GM19372 (cell line): Measurements from ENCODE around the gene CLCN7.
A peak's percentile ranks its signal among the peaks of the same experiment; 100 is the strongest.

Source experiments
- ATAC-seq: cut with Tn5 transposase; IDR thresholded peaks from one replicate; pipeline ENCODE4 v1.9.1; 2021; ENCODE audit warnings: mild to moderate bottlenecking, low read depth, moderate library complexity; ENCODE audit not compliant: unreplicated experiment

Gene CLCN7

DNA sequence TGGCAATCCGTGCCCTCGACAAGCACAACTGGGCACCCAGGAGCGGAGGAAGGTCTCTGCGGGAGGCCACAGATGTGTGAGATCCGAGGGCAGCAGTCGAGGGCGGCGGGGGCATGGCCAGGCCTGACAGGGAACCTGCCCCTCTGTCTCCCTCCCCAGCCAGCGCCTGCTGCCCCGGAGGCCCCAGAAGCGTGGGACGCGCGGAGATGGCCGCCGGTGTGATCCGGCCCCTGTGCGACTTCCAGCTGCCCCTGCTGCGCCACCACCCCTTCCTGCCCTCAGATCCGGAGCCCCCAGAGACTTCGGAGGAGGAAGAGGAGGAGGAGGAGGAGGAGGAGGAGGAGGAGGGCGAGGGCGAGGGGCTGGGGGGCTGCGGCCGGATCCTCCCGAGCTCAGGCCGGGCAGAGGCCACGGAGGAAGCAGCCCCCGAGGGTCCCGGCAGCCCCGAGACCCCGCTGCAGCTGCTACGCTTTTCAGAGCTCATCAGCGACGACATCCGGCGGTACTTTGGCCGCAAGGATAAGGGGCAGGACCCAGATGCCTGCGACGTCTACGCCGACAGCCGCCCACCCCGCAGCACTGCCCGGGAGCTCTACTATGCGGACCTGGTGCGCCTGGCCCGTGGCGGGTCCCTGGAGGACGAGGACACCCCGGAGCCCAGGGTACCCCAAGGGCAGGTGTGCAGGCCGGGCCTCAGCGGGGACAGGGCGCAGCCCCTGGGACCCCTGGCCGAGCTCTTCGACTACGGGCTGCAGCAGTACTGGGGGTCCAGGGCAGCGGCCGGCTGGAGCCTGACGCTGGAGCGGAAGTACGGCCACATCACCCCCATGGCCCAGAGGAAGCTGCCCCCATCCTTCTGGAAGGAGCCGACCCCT is 42.2 kb downstream of the CLCN7 start:
- no peak for ATAC-seq

DNA sequence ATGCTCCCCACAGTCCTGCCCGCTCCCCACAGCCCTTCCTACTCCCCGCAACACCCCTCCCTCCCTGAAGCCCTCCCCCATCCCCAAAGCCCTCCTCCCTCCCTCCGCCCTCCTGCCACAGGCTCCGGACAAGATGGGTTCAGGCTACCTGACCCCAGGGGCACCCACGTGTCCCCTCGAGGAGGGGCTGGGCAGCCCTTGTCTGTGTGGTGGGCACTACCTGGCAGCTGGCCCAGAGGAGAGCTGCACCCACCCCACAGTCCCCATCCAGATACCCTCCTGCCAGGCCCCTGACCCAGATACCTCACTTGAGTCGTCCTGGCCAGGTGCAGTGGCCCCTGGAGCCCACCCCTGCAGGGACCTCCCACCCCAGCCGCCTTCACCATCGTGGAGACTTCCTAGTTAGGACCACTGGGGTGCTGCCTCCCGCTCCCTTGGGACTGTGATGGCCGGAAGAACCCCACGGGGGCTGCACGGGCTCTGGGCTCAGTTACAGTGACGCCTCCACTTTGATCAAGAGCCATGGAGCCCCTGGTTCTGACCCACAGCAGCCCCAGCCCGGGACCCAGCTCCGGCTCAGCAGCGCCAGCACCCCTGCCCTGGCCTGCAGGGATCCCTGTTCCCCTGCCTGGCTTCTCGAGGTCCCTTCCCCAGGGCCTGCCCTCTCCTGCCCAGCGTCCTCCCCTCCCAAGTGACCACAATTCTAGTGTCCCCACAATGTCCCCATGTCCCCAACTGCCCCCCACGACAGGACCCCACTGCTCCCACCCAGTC is 43.1 kb downstream of the CLCN7 start:
- no peak for ATAC-seq

DNA sequence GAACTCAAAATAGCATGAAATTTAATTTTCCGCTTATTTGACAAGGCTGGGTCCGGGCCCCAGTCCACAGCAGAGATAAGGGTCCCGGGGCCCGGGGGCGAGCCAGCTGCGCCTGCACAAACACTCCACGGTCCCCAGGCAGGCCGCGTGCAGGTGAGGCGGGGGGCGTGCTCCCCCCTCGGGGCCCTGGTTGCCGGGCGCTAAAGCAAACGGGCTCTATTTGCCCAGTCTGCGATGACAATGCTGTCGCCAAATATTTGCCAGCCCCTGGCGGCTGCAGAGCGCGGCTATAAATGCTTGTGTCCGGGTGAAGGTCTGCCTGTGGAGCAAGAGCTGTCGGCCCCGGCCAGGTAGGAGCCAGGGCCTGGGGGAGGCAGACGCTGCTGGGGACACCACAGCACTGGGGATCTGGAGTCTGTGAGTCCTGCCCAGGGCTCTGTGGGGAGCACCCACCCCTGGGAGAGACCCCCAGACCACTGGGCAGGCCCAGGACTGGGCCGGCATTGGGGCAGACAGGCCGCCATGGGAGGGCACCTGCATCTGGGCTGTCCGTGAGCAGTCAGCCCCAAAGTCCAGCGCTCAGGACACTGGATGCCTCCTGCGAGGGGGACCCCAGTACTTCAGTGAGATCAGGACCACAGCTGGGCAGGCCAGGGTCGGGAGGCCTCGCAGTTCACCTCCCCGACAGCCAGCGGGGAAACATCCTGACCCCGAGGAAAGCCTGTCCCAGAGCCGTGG is 43.9 kb downstream of the CLCN7 start, which contains the start of gene PERCC1:
Gene PERCC1, plus strand, starts transcription at position 320 of the 738 bp plus-strand sequence. CDS start 1,516 bp downstream, outside the sequence.
- ATAC-seq = no peak

DNA sequence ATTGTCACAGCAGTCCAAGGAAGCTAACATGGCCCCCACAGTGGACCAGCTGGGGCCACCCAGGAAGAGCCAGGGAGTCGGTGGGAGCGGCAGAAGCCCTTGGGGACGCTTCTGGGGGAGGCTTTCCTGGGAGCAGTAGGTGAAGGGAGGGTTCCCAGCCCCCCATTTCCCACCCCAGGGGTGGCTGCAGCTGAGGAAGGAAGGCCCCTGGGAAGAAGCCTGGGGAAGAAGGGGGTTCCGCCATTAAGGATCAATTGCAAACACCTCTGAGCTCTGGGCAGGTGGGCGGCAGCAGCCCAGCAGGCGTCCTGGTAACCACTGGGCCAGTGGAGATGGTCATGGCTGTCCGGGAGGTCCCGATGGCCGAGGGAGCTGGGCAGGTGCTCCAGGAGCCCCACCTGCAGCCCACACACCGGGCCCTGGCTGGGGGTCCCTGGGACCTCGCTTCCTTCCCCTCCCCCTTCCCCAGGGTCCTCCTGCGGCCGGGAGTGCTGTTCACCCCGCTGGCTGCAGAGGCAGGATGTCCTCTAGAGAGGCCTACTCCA is 44.5 kb downstream of the CLCN7 start:
- no peak for ATAC-seq

DNA sequence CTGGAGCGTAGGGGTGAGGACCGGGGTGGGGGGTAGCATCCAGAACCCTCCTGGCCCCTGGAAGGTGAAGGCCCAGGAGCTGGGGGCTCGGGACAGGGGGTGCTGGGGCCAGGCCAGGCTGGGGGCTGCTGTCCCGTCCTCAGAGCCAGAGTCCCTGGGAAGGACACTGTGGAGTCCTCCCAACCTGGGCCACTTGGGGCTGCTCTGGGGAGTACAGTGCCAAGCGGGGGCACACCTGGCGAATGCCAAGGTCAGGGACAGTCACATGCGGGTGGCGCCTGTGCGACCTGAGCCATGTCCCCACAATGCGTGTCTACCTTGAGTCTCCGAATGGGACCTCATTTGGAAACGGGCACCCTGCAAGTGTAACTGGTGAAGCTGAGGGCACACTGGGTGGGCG is 45.2 kb downstream of the CLCN7 start:
- no peak for ATAC-seq

DNA sequence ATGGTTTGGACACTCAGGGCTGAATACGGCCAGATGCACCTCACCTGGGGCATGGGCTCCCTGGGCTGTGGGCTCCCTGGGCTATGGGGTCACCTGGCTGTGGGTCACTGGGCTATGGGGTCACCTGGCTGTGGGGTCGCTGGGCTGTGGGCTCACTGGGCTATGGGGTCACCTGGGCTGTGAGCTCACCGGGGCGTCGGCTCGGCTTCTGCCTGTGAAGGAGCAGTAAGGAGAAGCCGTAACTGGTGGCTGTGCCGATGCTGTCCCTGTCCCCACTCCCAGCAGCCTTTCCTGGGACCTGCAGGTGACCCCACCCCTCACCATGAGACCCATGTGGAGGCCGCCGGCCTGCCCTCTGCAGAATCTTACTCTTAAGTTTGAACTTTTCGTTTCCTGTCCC is 45.8 kb downstream of the CLCN7 start:
- no peak for ATAC-seq

DNA sequence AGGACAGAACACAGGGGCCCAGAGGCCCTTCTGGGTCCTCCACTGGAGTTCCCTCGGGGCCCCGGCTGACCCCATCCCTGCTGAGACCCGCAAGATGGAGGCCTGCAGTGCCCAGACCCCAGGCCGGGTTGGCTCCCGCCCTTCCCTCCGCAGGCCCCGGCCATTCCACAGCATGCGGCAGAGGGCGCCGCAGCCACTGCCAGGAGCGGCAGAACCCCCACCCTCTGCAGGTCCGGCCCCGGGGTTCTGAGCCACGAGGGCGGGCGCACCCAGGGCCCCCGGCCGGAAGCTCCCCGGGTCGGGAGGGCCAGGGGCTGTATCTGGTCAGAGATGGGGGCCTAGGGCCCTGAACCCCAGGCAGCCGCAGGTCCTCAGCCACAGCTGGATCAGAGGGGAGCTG is 46.3 kb downstream of the CLCN7 start:
- ATAC-seq = no peak

DNA sequence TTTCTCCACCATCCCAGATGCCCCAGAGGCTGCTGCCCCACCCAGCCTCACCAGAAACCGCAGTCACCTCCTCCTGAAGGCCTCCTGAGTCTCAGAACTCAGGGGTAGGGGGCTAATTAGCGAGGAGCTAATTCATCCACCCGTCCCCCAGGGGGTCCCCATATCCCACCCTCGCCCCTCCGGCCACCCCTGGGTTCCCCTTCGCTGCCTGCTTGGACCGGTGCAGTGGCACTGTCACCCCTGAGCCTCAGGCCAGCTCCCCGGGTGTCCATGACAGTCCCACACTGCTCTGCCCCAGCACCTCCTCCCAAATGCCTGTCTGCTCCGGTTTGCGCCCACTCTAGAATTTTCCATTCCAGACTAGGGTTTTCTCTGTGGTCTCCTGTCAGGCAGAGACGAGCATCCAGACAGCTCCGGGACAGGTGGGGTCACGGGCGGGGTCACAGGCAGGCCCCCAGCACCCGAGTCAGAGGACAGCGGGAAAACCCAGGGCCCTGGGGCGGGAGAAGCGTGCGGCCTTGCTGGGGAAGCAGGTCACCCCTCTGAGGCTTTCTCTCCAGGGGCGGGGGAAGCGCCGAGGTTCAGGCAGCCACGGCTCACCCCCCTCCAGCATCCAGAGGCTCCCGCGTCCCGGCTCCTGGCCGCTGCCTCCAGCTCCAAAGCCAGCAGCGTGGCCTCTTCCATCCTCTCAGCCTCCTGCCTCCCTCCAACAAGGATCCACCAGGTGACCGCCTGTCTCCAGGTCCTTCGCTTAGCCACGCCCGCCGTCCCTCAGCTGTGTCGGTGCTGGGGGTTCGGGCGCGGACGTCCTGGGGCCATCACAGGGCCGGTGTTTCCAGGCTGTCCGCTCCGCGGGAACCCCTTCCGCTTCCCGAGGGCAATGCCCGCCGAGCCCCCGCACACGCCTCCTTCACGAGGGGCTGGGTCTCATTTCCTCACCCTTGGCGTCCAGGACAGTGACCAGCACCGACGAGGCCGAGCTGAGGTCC is 47.1 kb downstream of the CLCN7 start:
- ATAC-seq = no peak

DNA sequence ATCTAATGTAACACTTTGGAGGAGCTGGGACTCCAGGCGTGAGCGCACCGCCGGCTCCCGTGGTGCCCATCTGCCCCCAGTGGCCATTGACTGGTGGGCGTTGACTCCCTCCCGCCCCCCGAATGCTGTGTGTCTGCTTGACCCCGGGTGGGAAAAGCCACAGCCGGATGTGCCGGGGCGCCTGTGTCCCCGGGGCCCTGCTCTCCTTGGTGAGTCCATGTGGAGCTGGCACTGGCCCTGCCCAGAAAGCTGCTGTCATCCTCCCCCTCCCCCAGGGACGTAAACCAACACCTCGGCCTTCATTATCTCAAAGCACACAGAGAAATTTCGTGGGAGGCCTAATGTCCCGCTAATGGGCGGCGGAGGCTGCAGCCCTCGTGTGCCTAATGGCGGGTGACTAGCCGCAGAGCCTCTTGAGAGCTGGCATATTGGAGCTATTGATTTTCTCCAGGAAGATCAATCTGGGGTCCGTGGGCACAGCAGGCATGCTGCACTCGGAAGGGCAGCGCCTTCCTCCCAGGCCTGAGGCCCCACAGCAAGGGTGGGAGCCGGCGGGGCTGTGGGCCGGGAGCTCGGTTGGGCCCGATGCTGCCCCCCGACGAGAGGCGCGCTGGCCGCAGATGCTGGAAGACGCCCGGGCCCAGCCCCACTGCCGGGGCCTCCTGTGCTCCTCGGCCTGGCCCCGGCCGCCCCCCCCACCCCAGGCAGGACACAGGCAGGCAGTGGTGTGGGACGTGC is 47.9 kb downstream of the CLCN7 start:
- ATAC-seq = no peak

DNA sequence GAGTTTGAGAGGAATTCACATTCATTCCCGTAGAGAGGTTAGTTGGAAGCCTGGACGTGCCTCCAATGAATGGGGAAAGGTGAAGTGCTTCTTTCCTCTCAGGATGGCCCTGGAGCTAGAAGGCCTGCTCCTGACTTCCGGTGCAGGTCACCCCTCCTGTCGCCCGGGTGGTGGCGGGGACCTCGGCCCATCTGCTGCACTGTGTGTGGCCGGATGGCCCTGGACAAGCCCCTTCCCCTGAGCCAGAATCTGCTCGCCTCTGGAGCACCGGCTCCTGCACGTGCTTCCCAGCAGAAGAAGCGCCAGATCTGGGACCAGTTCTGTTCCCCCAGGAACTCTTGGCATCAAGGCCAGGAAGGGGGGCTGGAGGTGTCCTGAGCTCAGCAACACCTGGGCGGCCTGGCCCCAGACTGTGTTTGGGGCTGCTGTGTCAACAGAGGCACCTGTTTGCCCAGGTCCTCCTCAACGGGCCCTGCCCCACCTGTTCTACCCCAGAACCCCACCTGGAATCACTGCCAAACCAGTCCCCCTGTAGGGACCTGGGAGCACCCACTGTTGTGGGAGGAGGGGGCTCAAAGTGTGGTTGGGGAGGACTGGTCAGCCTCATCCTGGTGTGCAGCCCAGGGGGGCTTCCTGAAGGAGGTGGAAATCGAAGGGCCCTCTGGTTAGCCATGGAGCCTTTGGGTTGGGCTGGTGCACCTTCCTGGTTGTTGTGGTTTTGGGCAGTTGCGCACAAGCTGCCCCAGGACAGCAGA is 49.0 kb downstream of the CLCN7 start:
- ATAC-seq = no peak

DNA sequence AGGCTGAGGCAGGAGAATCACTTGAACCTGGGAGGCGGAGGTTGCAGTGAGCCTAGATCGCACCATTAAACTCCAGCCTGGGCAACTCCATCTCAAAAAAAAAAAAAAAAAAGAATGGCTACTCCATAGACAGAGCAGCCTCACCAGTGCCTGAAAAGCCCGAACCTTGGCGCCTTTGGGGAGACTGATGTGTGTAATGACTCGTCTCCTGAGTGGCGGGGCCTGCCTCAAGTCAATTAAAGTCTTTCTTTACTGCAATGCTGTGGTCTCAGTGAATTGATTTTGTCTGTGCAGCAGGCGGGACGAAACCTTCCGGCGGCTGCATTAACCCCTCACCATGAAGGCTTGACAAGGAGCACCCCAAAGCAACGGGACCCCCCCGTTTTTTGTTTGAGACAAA is 50.8 kb downstream of the CLCN7 start:
- no peak for ATAC-seq

DNA sequence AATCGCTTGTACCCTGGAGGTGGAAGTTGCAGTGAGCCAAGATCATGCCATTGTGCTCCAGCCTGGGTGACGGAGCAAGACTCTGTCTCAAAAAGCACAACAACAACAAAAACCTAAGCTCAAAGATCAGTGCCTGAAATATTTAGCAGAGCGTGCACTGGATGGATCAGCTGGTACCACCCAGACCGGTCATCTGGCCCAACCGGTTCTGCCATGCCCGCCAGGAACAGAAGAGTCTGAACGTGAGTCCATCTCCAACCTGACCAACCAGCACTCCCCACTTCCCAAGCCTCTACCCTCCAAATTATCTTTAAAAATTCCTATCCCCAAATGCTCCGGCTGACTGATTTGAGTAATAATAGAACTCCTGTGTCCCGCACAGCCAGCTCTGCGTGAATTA is 52.8 kb downstream of the CLCN7 start:
- no peak for ATAC-seq

DNA sequence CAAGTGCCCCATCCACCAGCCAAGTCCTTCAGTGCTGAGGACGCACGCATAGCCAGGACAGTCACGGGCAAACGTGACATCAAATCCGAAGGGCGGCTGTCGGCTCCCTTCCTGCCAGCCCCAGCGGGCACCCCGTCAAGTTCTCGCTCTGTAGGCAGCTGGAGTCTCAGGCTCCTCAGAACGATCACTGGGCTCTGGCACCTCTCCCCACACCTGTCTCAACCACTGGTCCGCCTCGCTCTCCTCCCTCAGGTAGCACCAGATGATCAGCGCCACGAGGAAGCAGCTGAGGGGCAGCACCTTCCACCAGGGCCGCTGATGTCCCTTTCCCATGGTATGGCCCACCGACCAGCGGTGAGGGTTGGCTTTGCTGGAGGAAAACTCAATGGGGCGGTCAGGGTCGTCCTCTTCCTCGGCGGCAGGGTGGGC is 54.7 kb downstream of the CLCN7 start:
- ATAC-seq = no peak

DNA sequence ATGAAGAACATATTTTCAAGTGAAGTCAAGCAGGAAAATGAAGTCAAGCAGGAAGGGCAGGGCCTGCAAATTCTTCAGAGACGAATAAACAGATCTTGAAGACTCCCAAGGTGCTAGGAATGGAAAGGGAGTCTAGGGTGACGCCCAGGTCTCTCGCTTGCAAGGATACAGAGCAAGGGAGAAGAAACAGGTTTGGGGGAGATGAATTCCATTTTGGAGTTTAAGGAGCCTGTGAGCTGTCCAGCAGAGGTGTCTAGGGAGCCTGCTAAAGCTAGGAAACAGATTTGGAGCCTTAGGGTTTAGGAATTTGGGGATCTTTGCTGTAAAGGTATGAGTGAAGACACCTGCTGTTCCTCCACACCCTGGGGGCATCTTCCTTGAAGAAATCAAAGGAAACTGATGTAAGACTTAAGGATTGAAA is 58.3 kb downstream of the CLCN7 start:
- no peak for ATAC-seq

DNA sequence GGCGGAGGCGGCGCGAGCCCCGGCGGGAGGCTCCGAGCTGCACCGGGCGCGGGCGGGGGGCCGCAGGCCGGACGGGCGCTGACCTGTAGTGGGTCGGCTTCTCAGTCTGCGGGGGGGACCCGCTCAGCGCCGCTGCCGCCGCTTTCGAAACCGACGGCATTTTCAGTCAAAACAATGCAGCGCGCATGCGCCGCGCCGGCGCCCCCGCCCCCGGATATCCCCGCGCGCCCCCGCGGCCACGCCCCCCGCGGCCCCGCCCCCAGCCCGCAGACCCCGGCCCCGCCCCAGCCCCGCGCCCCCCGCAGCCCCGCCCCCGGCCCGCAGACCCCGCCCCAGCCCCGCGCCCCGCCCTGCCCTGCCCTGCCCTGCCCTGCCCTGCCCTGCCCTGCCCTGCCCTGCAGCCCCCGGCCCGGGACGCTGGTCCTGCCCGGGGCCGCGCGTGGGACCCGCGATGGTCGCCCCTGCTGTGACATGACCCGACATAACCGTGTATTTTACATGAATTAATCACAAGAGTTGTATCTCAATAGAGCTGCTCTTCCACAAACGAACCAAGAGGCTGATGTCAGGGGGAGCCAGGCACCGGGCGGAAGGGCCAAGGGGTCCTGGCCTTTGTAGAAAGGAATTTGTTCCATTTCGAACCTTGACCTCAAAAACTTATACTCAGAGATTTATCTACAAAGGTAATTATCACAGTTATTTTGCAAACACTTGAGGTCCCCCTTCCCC is 60.1 kb downstream of the CLCN7 start, which contains the start of gene UNKL:
Gene UNKL, minus strand, starts transcription at position 173 of the 729 bp plus-strand sequence. Its CDS starts 13 bp downstream, at position 160.
- ATAC-seq = peak; percentile 64

DNA sequence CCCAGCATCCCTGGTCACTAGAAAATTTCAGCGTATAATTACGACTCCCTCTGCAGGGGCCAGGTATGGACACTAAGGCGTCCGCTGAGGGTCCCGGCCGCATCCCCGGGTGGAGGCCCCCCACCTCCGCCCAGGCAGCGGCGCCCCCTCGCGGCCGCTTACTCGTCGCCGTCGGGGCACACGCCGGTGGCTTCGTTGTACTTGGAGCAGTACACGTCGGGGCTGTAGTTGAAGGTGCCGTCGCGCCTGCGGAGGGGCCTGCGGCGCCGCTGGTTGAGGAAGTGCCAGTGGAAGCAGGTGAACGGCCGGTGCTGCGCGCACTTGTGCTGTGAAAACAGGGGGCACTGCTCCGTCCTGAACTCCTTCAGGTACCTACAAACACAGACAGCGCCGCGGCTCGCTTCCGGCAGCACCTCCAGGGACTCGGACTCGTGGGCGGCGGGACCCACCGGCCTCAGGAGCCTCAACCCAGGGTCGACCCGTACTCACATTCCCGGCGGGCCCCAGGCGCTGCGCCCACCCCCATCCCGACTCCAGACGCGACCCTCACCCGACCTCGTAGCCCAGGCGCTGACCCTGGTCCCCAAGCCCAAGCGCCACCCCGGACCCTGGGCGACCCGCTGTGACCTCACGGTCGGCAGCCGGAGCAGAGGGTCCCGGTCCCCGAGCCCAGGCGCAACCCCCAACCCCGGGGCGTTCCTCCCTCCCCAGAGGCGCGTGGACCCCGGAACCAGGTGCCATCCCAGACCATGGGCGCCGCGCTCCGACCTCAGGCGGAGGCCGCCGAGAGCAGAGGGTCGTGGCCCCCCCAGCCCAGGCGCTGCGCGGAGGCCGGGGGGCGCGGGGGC is 60.9 kb downstream of the CLCN7 start:
- peak; percentile 37 for ATAC-seq
